ENCODE results near the gene FREM2. TPM values are rescaled to one million over a fixed set of nuclear protein-coding genes. Genes with fewer than 3 reads are reported as not detected.

The FREM2 gene
- total RNA-seq, 2 experiments from 2014 or later = not detected

GRCh38 chr13:38787550-38787949 is 100.7 kb downstream of the FREM2 start:
- CTCF ChIA-PET (ENCODE audit: unreplicated experiment) = no interaction called here
- Histone ChIP-seq H3K27ac (ENCODE audit: low read depth, low read length, poor library complexity, severe bottlenecking) (no peak overlapping the region), H3K4me1 (ENCODE audit: insufficient read depth, low read length, poor library complexity, severe bottlenecking) (no peaks in the 10 kb centered on the region), H4K20me1 (ENCODE audit: insufficient read depth, low read length) (no peaks in the 10 kb centered on the region), H2AFZ (ENCODE audit: low read length) (no peak overlapping the region), H3K9me3 (ENCODE audit: low read length) (no peaks in the 10 kb centered on the region), H3K9me2 (ENCODE audit: insufficient read depth, low read length) (no peaks in the 10 kb centered on the region), H3K4me2 (ENCODE audit: low read length) (no peak overlapping the region), H3K4me3 (ENCODE audit: low read depth, low read length, poor library complexity, severe bottlenecking) (no peak overlapping the region), H3K36me3 (ENCODE audit: insufficient read depth, low read length) (no peaks in the 10 kb centered on the region), H3K79me2 (ENCODE audit: insufficient read depth, low read depth, low read length) (no peaks in the 10 kb centered on the region)
- intact Hi-C loops (cut with micrococcal nuclease; ENCODE audit: unreplicated experiment) = no loop called here
- POLR2A ChIA-PET = no interaction called here
- DNase-seq (ENCODE audit: low spot score) = no peak
- TF ChIP-seq CTCF (conservative IDR thresholded peaks at IDR 0.05; ENCODE audit: low read length) (no peak), EZH2phosphoT487 (IDR thresholded peaks at IDR 0.05; ENCODE audit: borderline replicate concordance, low read depth, low read length) (no peak)
- BruUV-seq (replicated peaks) = no TSS peak

- intact Hi-C loops (cut with micrococcal nuclease; ENCODE audit: unreplicated experiment) = no loop called here
- H3K79me2 ChIP-seq (ENCODE audit: insufficient read depth, low read depth, low read length) = no peaks in the 10 kb centered on the region
- H3K4me2 ChIP-seq (ENCODE audit: low read length) = no peak overlapping the region
- POLR2A ChIA-PET = no interaction called here
- no peaks in the 10 kb centered on the region for H3K4me1 ChIP-seq (ENCODE audit: insufficient read depth, low read length, poor library complexity, severe bottlenecking)
- DNase-seq (ENCODE audit: low spot score) = no peak
- no peaks in the 10 kb centered on the region for H3K9me3 ChIP-seq (ENCODE audit: low read length)
- TF ChIP-seq CTCF (conservative IDR thresholded peaks at IDR 0.05; ENCODE audit: low read length) (no peak), EZH2phosphoT487 (IDR thresholded peaks at IDR 0.05; ENCODE audit: borderline replicate concordance, low read depth, low read length) (no peak)
- H3K36me3 ChIP-seq (ENCODE audit: insufficient read depth, low read length) = no peaks in the 10 kb centered on the region
- H2AFZ ChIP-seq (ENCODE audit: low read length) = no peak overlapping the region
- H3K9me2 ChIP-seq (ENCODE audit: insufficient read depth, low read length) = no peaks in the 10 kb centered on the region
- no TSS peak for BruUV-seq (replicated peaks)
- H4K20me1 ChIP-seq (ENCODE audit: insufficient read depth, low read length) = no peaks in the 10 kb centered on the region
- no peak overlapping the region for H3K27ac ChIP-seq (ENCODE audit: low read depth, low read length, poor library complexity, severe bottlenecking)
- H3K4me3 ChIP-seq (ENCODE audit: low read depth, low read length, poor library complexity, severe bottlenecking) = no peak overlapping the region
- CTCF ChIA-PET (ENCODE audit: unreplicated experiment) = no interaction called here
Observed at GRCh38 chr13:38796890-38797289, 110.0 kb downstream of the FREM2 start.

GRCh38 chr13:38803531-38803930 is 116.7 kb downstream of the FREM2 start:
- H3K27ac ChIP-seq (ENCODE audit: low read depth, low read length, poor library complexity, severe bottlenecking) = no peak overlapping the region

More at GRCh38 chr13:38803531-38803930, 116.7 kb downstream of the FREM2 start:
- H3K4me1 ChIP-seq (ENCODE audit: insufficient read depth, low read length, poor library complexity, severe bottlenecking) = no peaks in the 10 kb centered on the region
- no peaks in the 10 kb centered on the region for H3K36me3 ChIP-seq (ENCODE audit: insufficient read depth, low read length)
- no peak for DNase-seq (ENCODE audit: low spot score)
- ChIA-PET POLR2A (interaction anchor here (0.6 to 1.3 kb wide), 2 partner anchors 8 to 13 kb away, joined by 3 read pairs; no protein-coding TSS in a partner anchor), CTCF (ENCODE audit: unreplicated experiment) (no interaction called here)
- BruUV-seq (replicated peaks) = no TSS peak
- H2AFZ ChIP-seq (ENCODE audit: low read length) = no peak overlapping the region
- H3K9me3 ChIP-seq (ENCODE audit: low read length) = peaks cover 4% of the 10 kb centered on the region; the same call in 1 of the 2 replicates
- no peaks in the 10 kb centered on the region for H4K20me1 ChIP-seq (ENCODE audit: insufficient read depth, low read length)
- no peaks in the 10 kb centered on the region for H3K79me2 ChIP-seq (ENCODE audit: insufficient read depth, low read depth, low read length)
- H3K4me2 ChIP-seq (ENCODE audit: low read length) = no peak overlapping the region
- no peak overlapping the region for H3K4me3 ChIP-seq (ENCODE audit: low read depth, low read length, poor library complexity, severe bottlenecking)
- TF ChIP-seq CTCF (conservative IDR thresholded peaks at IDR 0.05; ENCODE audit: low read length) = no peak
- TF ChIP-seq EZH2phosphoT487 (IDR thresholded peaks at IDR 0.05; ENCODE audit: borderline replicate concordance, low read depth, low read length) = no peak
- H3K9me2 ChIP-seq (ENCODE audit: insufficient read depth, low read length) = no peaks in the 10 kb centered on the region
- intact Hi-C loops (cut with micrococcal nuclease; ENCODE audit: unreplicated experiment) = no loop called here

Data from OCI-LY7 (cell line).